GM19455 (cell line): Measurements from ENCODE around the gene ORC5.

Source experiments
- ATAC-seq: cut with Tn5 transposase; IDR thresholded peaks from one replicate; pipeline ENCODE4 v1.9.1; 2021; ENCODE audit not compliant: unreplicated experiment

The ORC5 gene

DNA sequence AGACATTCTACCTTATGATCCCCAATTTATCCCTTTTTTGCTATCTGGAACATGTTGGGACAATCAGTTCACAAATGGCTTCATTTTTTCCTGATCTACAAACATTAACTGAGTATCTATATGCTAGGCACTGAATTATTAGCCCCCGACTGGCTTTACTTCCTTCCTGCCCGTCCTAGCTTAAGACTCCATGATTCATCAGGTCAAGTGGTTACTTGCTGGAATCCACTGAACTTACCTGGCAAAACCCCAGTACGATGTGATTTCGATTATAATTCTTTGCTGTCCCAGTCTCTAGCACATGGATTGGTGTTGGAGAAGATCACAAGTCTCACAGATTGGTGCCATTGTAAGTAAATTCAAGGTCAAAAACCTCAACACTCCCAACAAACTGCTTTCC is 77.1 kb downstream of the ORC5 start:
- ATAC-seq: no peak

DNA sequence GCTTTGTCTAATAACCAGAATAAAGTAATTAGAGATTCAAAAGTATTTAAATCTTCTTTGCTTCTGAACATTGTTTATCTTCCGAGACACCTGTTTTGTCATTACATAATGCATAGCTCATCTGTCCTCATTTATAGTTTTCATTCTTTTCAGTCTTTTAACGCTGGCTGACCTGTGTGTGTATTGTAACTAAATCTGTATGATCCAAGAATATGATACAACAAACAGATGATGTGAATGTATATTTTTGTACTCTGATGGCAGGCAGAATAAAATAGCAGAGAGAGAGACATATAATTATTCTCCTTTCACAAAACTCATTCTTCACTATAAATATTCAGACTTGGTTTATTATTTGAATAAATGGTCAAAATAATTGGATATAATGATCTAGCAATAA is 80.6 kb downstream of the ORC5 start:
- ATAC-seq: no peak

DNA sequence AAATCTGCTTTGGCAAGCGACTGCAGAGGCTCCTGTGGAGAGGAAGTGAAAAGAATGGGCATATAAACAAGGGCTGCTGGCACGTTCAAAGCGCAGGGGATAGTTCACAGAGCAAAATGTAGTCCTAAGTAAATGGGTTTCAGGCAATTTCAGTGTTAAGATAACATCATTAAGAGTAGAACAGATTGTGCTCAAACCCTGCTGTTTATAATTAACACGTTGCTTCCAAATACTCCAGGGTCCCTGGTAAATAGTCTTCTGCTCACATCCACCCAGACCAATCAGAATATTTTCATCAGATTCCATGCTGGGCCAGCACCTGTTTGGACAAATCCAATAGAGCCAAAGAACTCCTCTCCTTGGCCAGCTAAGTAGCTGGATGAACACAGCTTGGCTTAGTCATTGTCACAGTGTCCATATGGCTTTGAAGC is 81.4 kb downstream of the ORC5 start:
- no peak for ATAC-seq

GRCh38 chr7:104124893-104125477 is 82.8 kb downstream of the ORC5 start:
- ATAC-seq: no peak

GRCh38 chr7:104124469-104124868 is 83.3 kb downstream of the ORC5 start:
- no peak for ATAC-seq

- ATAC-seq: no peak
Observed at GRCh38 chr7:104123786-104124185, 84.0 kb downstream of the ORC5 start.

DNA sequence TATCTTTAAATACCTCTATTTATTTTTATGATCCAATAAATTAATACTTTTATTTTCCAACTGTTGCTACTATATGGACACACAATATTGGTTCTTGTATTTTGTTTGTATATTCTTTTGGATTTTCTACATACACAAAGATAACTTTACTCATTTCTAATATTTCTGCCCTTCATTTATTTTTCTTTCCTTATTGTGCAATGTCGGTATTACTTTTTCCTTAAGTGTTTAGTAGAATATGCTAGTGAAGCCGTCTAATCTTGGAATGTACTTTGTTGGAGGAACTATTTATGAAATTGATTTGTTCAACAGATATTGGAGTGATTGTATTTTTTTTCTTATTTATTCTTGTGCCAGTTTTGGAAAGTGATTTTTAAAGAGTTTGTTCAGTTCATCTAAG is 94.0 kb downstream of the ORC5 start:
- ATAC-seq: no peak

DNA sequence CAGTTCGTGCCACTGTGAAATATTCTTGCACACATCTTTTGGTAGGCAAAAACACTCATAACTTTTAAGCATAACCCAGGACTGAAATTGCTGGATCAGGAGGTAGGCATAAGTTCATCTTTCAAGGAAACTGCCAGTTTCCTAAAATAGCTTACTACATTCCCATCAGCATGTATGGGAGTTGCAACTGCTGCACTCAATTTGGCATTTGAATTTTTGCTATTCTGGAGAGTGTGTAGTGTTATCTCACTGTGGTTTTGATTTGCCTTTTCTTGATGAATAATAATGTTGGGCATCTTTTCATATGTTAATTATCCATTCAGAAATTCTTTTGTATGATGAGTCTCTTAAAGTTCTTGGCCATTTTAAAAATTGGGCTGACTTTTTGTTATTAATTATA is 95.2 kb downstream of the ORC5 start:
- ATAC-seq: no peak

DNA sequence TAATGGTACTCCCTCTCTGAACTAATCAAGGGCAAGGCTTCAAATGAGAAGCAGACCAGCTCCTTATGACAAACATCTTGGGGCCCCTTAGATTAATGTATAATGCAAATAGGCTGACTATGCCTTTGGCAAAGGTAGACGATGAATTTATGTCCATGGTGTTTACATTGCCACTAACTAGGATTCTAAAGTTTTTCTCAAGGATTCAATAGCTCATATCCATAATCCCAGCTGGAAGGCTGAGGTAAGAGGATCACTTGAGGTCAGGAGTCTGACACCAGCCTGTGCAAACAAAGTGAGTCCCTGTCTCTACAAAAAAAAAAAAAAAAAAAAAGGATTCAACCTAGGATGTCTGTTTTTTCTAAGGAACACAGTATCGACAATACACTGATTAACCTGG is 96.5 kb downstream of the ORC5 start:
- no peak for ATAC-seq

- ATAC-seq: no peak
Observed at GRCh38 chr7:104106108-104106905, 101.5 kb downstream of the ORC5 start.

GRCh38 chr7:104098890-104099289 is 108.9 kb downstream of the ORC5 start:
- no peak for ATAC-seq

DNA sequence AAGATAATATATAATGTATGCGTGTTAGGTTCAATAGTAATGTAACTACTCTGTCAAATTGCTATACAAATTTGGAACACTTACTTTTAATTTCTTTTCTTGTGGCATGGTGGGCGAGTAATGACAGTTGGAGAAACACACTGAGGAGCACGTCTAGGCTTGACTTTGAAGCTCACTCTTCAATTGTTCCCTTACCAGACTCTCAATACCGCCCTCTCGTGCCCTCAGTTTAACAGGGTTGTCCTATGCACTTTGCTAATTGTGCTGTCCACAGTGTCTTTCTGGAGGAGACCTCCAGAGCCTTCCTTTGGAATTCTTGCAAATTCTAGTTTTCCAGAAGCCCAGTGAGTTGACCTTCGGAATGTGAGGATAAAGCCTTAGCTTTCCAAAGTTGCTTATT is 111.1 kb downstream of the ORC5 start:
- no peak for ATAC-seq

- no peak for ATAC-seq
Observed at GRCh38 chr7:104093127-104093526, 114.7 kb downstream of the ORC5 start.

DNA sequence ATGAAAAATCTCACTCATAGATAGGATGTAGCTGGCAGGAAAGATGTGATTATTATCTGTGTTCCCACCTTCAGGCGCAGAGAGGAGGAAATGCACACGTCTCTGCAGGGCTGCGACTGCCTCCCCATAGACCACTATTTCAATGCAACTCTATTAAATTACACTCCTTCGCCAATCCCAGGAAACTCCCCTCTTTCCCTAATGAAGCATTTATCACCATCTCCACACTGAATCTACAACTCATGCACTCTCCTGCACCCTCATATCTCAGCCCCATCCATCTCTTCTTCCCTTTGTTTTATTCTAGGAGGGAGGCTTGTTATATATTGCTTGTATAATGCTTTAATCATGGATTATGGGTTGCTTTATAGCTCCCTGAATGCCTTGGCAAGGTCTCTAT is 116.6 kb downstream of the ORC5 start:
- no peak for ATAC-seq

GRCh38 chr7:104089612-104090011 is 118.2 kb downstream of the ORC5 start:
- no peak for ATAC-seq

DNA sequence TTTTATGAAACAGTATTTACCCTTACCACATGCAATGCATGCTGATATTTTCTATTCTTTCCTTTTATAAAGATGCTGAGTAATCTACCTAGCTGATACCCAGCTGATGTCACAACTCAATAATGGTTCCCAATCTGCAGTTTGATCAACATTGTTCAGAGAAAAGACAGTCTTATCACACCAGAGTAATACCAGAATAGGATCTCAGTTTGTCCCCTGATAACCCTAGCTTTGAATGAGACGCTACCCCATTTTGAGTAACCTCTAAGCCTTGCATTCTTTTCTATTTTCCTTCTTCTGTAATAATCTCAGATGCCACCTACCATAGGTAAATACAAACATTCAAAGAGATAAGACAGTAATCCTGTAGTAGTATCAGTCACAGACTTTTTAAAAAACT is 118.8 kb downstream of the ORC5 start:
- no peak for ATAC-seq
